GM19193 (cell line): ENCODE data around the gene NPHP4.

Experiments
- POLR2A ChIP-seq: IDR thresholded peaks from 4 replicates; pipeline ENCODE4 v1.6.1; 2011; ENCODE audit not compliant: insufficient read depth, insufficient read length; ENCODE audit errors: extremely low read depth

NPHP4 gene

DNA sequence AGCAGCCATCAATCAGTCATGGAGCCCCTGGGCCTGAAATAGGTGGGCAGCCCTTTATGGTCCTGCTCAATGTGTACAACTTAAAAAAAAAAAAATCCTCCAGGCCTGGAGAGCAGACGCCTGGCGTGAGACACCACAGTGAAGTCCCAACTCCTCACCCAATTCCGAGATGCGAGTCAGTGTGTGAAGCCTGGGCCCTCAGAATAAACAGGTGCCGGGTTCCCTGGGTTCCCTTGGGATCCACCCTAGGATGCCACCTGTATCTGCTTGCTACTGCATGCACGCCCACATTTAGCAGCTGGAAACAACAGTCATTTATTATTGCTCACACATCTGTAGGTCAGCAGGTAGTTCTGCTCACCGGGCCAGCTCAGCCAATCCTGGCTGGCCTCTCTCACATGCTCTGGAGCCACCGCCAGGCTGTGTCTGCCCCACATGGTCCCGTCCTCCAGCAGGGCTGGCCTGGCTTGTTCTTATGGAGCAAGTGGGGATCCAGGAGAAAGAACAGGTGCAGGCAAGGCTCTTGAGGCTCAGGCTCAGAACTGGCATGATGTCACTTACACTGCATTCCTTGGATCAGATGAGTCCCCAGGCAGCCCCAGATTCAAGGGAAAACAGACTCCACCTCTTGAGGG is 172.7 kb downstream of the NPHP4 start:
- no peak for TF ChIP-seq POLR2A

DNA sequence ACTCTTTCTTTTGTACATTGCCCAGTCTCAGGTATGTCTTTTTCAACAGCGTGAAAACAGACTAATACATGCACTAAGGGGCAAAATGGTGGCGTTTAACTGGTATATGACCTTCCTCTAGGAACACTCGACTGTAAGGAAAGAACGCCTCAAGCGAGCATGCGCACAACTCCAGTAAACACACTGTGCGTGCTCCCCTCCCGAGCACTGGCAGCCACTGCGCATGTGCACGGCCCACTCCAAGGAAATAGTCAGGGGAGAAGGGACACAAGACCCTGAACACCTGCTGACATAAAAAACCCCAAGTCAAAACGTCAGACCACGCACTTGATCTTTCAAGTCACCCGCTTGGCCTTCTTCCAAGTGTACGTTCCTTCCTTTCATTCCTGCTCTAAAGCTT is 173.5 kb downstream of the NPHP4 start:
- TF ChIP-seq POLR2A: no peak

DNA sequence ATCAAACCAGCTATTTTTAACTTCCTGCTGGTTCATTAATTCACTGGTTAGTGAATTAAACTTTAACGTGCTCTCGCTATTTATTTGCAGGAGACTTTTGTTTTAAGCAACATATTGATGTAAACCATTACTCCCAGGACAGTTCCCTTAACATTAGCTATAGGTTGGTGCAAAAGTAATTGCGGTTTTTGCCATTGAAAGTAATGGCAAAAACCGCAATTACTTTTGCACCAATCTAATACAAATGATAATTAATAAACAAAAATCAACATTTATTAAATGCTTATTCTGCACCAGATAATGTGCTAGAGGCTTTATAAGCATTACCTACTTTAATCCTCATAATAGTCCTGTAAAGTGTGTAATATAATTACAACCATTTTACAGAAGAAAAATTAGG is 176.5 kb downstream of the NPHP4 start:
- TF ChIP-seq POLR2A: no peak

DNA sequence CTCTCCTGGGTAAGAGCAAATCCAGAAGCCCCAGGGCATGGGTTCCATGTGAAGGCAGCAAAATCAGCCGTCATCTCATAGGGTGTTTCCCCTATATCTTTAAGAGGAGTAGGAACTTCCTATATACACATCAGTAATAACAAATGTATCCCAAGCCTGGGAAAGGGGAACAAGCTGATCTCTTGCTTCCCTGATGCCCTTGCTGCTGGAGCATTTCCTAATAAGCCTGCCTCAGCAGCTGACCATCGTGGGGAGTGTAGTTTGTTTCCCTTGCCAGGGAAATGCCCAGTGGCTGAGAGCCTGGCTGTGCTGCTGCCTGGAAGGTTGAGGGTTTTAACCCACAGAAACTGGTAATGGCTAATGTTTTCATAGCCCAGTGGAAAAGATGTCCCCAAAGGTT is 177.0 kb downstream of the NPHP4 start:
- no peak for TF ChIP-seq POLR2A

DNA sequence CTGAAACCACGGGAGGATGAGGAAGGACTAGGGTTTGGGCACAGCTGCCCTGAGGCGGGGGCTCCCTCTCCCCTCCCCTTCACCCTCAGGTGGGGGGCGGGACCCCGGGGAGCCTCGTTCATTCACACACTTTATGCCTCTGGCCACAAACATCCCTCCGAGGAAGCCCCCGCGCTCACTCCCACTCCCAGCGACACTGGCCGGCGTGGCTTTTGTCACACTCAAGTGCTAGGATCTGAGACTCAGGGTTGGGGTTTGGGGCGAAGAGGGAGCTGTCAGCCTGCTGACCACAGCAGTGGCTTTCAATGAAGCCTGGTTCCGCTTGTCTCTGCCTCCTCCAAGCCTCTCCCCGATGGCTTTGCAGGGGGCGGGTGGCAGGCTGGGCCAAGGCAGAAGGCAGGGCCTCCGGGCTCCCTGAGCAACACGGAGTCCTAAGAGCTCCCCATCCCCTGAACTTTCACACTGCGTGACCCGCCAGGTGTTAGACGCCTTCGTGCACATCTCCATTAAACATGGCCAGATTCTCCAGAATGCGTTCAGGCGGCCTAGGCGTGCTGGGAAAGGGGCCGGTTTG is 178.1 kb downstream of the NPHP4 start:
- no peak for TF ChIP-seq POLR2A

DNA sequence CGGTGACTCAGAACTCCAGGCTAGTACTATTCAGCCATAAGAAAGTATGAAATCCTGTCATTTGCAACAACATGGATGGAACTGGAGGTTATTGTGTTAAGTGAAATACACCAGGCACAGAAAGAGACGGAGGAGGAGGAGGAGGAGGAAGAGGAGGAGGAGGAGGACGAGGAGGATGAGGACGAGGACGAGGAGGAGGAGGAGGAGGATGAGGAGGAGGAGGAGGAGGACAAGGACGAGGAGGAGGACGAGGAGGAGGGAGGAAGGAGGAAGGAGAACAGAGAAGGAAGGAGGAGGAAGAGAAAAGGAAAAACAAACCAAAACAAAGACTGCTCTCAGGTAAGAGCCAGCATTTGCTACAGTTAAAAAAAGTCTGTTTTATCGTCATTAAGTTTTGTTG is 178.7 kb downstream of the NPHP4 start:
- no peak for TF ChIP-seq POLR2A
